IgD-negative memory B cell (primary cell): Measurements from ENCODE around the gene HOXC12. TPM values are rescaled to one million over a fixed set of nuclear protein-coding genes. Genes with fewer than 3 reads are reported as not detected.
A peak's percentile ranks its signal among the peaks of the same experiment; 100 is the strongest.

Experiments
- H3K27ac Mint-ChIP-seq, 3 donors: one replicate each; pipeline ENCODE4 v1.8.0; 2020 to 2022; ENCODE audit warnings: mild to moderate bottlenecking in 3 of 3, mixed read lengths in 3 of 3, moderate library complexity in 1 of 3
- H3K27me3 Mint-ChIP-seq: one replicate; pipeline ENCODE4 v1.8.0; 2021; ENCODE audit warnings: mixed read lengths
- H3K36me3 Mint-ChIP-seq: one replicate; pipeline ENCODE4 v1.8.0; 2020; ENCODE audit warnings: mild to moderate bottlenecking, mixed read lengths
- H3K4me1 Mint-ChIP-seq, 3 donors: one replicate each; pipeline ENCODE4 v1.8.0; 2020 to 2022; ENCODE audit warnings: mixed read lengths in 3 of 3, mild to moderate bottlenecking in 1 of 3
- H3K4me3 Mint-ChIP-seq, 4 donors: one replicate each; pipeline ENCODE4 v1.8.0; 2020 to 2022; ENCODE audit warnings: mild to moderate bottlenecking in 4 of 4, mixed read lengths in 4 of 4, moderate library complexity in 3 of 4
- H3K9me3 Mint-ChIP-seq, 3 donors: one replicate each; pipeline ENCODE4 v1.8.0; 2020 to 2021; ENCODE audit warnings: mixed read lengths in 3 of 3, mild to moderate bottlenecking in 1 of 3
- polyA plus RNA-seq: library from polyadenylated mRNA; unstranded; fragments of 300-500 nt; fragmentation: Illumina TruSeq; gene quantifications from one replicate; pipeline ENCODE4 v1.2.3, GENCODE V29; 2021

The HOXC12 gene
- polyA plus RNA-seq = not detected

DNA sequence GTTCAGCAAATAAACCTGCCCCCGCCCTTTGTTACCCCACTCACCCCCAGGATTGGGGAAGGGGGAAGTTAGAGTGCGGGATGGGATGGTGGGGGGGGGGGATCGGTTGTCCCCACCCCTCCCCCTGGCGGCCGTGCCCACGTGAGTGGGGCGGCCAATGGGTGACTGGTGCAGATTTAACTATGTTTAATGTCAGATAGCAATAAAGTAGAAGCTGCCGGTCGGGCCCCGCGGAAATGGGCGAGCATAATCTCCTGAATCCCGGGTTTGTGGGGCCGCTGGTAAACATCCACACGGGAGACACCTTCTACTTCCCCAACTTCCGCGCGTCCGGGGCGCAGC lies at the start of gene HOXC12:
HOXC12 (plus strand) TSS at position 210 of the 342 bp plus-strand sequence; CDS start at position 237, 27 bp downstream.
- Mint-ChIP-seq H3K4me3 (peak within 1 kb of the TSS; percentile 25 to 92 (median 69)), H3K36me3 (peaks cover 2% of the 10 kb centered on the region), H3K4me1 (peaks cover 5 to 12% (median 12%) of the 10 kb centered on the region in 3 donors), H3K9me3 (peaks cover 0 to 8% (median 0%) of the 10 kb centered on the region in 3 donors), H3K27ac (peak within 1 kb of the TSS; percentile 86 to 95 (median 92)), H3K27me3 (peaks cover 83% of the 10 kb centered on the region)

GRCh38 chr12:53907103-53907502 lies 47.6 kb upstream of the HOXC12 start:
- H3K4me1 Mint-ChIP-seq = no peaks in the 10 kb centered on the region
- H3K36me3 Mint-ChIP-seq = no peaks in the 10 kb centered on the region
- no peak overlapping the region for H3K27ac Mint-ChIP-seq
- H3K27me3 Mint-ChIP-seq = peaks cover 4% of the 10 kb centered on the region
- no peak overlapping the region for H3K4me3 Mint-ChIP-seq
- H3K9me3 Mint-ChIP-seq = no peaks in the 10 kb centered on the region

DNA sequence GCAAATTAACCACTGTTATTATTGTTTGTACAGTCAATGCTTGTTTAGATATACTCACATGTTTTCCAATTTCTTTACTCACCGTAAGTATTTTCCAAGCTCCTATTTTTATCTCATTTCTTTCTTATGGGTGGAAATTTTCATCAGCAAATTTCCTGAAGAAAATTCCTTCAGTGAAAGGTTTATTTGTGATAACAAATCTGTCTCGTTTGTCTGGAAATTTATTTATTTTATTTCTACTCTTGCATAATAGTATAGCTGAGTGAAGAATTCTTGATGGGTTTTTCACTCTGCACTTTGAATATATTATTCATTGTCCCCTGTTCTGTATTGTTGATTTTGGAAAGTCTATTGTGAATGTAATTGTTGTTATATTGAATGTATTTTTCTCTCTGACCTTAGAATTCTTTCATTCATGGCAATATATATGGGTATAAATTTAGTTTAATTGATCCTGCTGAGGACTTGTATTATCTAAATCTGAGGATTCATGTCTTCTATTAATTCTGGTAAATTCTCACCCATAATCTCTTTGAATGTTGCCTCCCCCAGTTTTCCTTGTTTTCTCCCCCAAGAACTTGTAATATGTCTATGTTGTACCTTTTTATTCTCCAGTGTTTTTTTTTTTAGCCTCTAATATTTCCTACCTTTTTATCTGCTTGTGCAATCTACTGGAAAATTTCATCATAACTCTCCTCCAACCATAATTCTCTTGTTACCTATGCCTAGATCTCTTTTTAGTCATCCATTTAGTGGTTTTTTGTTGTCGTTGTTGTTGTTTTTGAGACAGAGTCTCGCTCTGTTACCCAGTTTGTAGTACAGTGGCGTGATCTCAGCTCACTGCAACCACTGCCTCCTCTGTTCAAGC lies 37.7 kb upstream of the HOXC12 start:
- peaks cover 36% of the 10 kb centered on the region for H3K27me3 Mint-ChIP-seq

GRCh38 chr12:53924521-53925405 lies 29.9 kb upstream of the HOXC12 start:
- Mint-ChIP-seq H3K4me1 (peaks cover 0 to 2% (median 0%) of the 10 kb centered on the region in 3 donors), H3K9me3 (peaks cover 0 to 4% (median 0%) of the 10 kb centered on the region in 3 donors), H3K36me3 (peaks cover 2% of the 10 kb centered on the region), H3K27ac (peak overlapping the region in 2 of 3 donors; percentile 19 to 22), H3K27me3 (peaks cover 75% of the 10 kb centered on the region), H3K4me3 (no peak overlapping the region)

More for the DNA sequence above, 37.7 kb upstream of the HOXC12 start:
- Mint-ChIP-seq H3K4me3 (no peak overlapping the region), H3K36me3 (peaks cover 2% of the 10 kb centered on the region), H3K27ac (no peak overlapping the region), H3K4me1 (no peaks in the 10 kb centered on the region), H3K9me3 (peaks cover 0 to 4% (median 0%) of the 10 kb centered on the region in 3 donors)

DNA sequence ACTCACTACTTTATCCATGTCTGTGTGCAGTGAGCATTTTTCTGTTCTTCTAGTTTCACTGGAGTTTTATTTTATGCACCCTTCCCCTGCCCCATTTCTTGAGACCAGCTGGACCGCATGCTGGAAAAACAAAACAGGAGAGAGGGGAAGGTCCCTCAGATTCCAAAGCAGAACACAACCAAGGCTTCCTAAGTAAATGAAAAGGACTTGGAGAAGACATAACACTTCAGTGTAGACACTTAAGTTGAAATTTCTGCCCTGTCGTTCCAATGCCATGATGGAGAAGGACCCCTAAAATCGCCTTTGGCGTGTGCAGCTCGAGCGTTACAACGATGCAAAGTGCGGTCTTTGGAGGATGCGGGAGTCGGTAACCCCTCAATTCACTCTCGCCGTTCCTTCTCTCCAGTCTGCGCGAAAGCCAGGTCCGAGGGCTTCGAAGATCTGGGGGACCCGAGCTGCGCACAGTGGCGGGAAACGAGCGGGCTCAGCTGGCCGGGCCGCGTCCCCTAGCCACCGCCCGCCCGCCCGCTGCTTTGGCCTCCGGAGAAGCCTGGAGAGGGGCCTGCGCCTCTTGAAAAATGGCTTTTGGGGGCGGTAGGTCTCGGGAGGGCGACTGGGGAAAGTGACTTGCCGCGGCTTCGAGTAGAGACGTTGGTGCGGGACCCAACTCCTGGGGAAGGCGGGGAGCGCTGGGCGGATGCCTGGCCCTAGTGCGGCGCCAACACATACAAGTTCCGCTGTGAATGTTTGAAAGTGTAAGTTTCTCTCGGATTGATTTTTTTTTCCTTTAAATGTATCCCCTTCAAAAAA lies 27.3 kb upstream of the HOXC12 start:
- peak overlapping the region in 2 of 3 donors; percentile 40 to 74 for H3K27ac Mint-ChIP-seq
- peaks cover 0 to 2% (median 0%) of the 10 kb centered on the region in 3 donors for H3K4me1 Mint-ChIP-seq
- peak overlapping the region in 1 of 4 donors; percentile 10 for H3K4me3 Mint-ChIP-seq
- peaks cover 81% of the 10 kb centered on the region for H3K27me3 Mint-ChIP-seq
- H3K36me3 Mint-ChIP-seq = no peaks in the 10 kb centered on the region
- H3K9me3 Mint-ChIP-seq = peaks cover 0 to 2% (median 0%) of the 10 kb centered on the region in 3 donors

DNA sequence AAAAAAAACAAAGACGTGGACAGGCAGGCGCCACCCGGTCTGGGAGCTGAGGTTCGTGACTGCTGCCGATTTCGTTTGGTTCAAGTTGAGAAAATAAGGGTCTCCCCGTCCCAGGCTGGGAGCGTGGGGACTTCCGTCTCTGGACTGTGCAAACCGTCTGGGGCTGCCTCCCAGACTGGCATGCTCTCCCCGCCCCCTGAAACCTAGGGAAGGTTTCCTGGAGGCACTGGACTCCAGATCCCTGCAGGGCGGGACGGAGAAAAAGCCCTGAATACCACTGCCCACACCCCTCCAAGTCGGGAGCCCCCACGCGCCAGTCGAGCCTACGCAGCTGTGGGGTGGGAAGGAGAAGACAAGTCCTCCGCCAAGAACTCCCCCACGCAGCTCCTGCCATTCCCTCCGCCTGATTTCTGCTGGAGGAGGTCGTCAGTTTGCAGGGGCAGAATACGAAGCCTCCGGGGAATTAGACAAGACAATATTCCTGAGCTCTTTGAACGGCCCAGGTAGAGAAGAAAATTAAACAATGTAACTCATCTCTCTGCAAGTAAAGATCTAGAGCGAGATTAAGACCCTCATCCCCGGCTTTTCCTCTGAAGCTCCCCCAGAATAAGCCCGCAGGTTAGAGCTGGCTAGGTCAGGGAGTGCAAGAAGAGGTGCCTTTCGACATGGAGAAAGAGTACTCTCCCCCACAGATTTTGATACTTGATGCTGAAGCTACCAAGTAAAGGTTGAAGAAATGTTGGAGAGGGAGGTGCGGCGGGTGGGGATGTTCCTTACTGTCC lies 26.5 kb upstream of the HOXC12 start:
- Mint-ChIP-seq H3K4me3 (peak overlapping the region in 2 of 4 donors; percentile 50 to 67), H3K27ac (peak overlapping the region in 1 of 3 donors; percentile 50), H3K4me1 (peaks cover 0 to 2% (median 0%) of the 10 kb centered on the region in 3 donors), H3K36me3 (no peaks in the 10 kb centered on the region), H3K9me3 (peaks cover 0 to 2% (median 0%) of the 10 kb centered on the region in 3 donors), H3K27me3 (peaks cover 82% of the 10 kb centered on the region)

DNA sequence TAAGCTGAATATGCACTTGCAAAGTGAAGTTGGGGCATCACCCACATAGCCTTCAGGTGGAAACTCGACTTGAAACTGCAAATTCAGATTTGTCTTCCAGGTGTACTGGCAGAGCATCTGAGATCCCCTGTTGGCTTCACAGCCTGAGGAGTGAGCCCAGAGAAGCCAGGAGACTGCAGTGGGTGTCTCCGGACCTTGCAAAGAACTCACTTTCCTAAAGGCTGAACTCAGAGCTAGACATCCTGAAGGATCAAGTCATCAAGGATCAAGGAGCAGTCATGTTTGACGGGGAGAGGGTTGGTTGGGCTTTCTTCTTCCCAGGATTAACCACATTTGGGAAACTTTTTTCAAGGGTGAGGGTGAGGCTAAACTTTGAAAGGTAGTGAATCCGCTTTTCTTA lies 25.2 kb upstream of the HOXC12 start:
- Mint-ChIP-seq H3K27ac (peak overlapping the region in 1 of 3 donors; percentile 22), H3K36me3 (no peaks in the 10 kb centered on the region), H3K9me3 (peaks cover 0 to 2% (median 0%) of the 10 kb centered on the region in 3 donors), H3K4me3 (peak overlapping the region in 1 of 4 donors; percentile 3), H3K27me3 (peaks cover 74% of the 10 kb centered on the region), H3K4me1 (peaks cover 0 to 2% (median 0%) of the 10 kb centered on the region in 3 donors)

GRCh38 chr12:53930591-53931255 lies 24.0 kb upstream of the HOXC12 start:
- Mint-ChIP-seq H3K27ac (peak overlapping the region; percentile 9 to 62 (median 36)), H3K36me3 (no peaks in the 10 kb centered on the region), H3K9me3 (peaks cover 0 to 2% (median 0%) of the 10 kb centered on the region in 3 donors), H3K4me3 (no peak overlapping the region), H3K27me3 (peaks cover 72% of the 10 kb centered on the region), H3K4me1 (peaks cover 6 to 10% (median 8%) of the 10 kb centered on the region in 3 donors)

DNA sequence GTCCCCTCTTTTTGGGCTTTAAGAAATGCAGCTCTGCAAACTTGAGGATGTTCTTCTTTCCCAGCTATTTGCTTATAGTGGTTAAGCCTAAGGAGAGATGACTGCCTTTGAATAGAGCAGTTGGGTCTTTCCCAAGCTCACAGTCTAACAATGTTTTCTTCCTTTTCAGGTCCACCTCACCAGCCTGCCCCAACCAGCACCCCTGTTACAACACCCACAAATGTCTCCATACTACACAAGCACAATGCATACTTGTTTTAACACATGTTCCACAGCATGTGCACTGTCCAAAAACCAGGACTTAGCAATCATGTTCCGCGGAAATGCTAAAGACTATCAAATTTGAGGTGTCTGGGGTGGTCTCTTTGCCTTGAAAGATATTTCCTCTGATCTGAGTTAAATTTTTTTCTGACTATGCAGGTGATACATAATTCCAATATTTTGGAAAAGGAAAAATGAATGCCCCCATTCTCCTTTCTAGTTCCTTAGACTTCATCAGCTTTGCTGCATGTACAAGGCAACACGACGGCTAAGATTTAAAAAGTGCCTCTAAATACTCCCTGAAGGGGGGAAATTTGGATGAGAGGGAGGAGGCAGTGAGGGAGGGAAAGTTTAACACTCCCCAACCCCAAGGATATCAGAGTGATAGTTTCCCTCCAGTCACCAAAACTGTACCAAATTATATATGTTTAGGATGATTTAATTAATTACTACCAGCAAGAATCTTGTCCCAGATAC lies 22.7 kb upstream of the HOXC12 start:
- H3K9me3 Mint-ChIP-seq = peaks cover 0 to 2% (median 0%) of the 10 kb centered on the region in 3 donors
- H3K36me3 Mint-ChIP-seq = no peaks in the 10 kb centered on the region
- H3K4me1 Mint-ChIP-seq = peaks cover 10 to 17% (median 11%) of the 10 kb centered on the region in 3 donors
- H3K27me3 Mint-ChIP-seq = peaks cover 74% of the 10 kb centered on the region
- peak overlapping the region in 1 of 3 donors; percentile 84 for H3K27ac Mint-ChIP-seq
- no peak overlapping the region for H3K4me3 Mint-ChIP-seq

GRCh38 chr12:53932915-53933314 lies 21.8 kb upstream of the HOXC12 start:
- H3K4me3 Mint-ChIP-seq = no peak overlapping the region
- H3K27me3 Mint-ChIP-seq = peaks cover 77% of the 10 kb centered on the region
- peaks cover 13 to 25% (median 14%) of the 10 kb centered on the region in 3 donors for H3K4me1 Mint-ChIP-seq

GRCh38 chr12:53935383-53936341 lies 19.0 kb upstream of the HOXC12 start:
- peak overlapping the region; percentile 62 to 81 (median 71) for H3K27ac Mint-ChIP-seq
- no peaks in the 10 kb centered on the region for H3K36me3 Mint-ChIP-seq

More at GRCh38 chr12:53932915-53933314, 21.8 kb upstream of the HOXC12 start:
- no peaks in the 10 kb centered on the region for H3K36me3 Mint-ChIP-seq
- H3K9me3 Mint-ChIP-seq = peaks cover 0 to 4% (median 0%) of the 10 kb centered on the region in 3 donors
- H3K27ac Mint-ChIP-seq = peak overlapping the region in 1 of 3 donors; percentile 84

More at GRCh38 chr12:53935383-53936341, 19.0 kb upstream of the HOXC12 start:
- H3K9me3 Mint-ChIP-seq = peaks cover 0 to 2% (median 0%) of the 10 kb centered on the region in 3 donors
- H3K27me3 Mint-ChIP-seq = peaks cover 68% of the 10 kb centered on the region
- H3K4me3 Mint-ChIP-seq = peak overlapping the region in 3 of 4 donors; percentile 27 to 78 (median 64)
- H3K4me1 Mint-ChIP-seq = peaks cover 12 to 26% (median 13%) of the 10 kb centered on the region in 3 donors
